Prostate gland (tissue), 2 donors: ENCODE measurements around the gene KLHL26.

Experiments used
- POLR2A ChIP-seq: fragments of 450-650 bp; IDR thresholded peaks from one replicate; pipeline ENCODE4 v1.6.1; 2016; ENCODE audit warnings: antibody characterized with exemption, mild to moderate bottlenecking
- TF ChIP-seq, protein P1 (sequence below), 4 experiments: fragments of 200-600 bp in 2 of 4; fragments of 450-650 bp in 2 of 4; sonication (generic) in 2 of 4; IDR thresholded peaks; 1 replicate in 3 of 4; 2 replicates in 1 of 4; pipeline ENCODE4 v1.5.1; 2016 to 2019; ENCODE audit warnings: antibody characterized with exemption in 4 of 4, mild to moderate bottlenecking in 2 of 4, moderate library complexity in 2 of 4

DNA sequence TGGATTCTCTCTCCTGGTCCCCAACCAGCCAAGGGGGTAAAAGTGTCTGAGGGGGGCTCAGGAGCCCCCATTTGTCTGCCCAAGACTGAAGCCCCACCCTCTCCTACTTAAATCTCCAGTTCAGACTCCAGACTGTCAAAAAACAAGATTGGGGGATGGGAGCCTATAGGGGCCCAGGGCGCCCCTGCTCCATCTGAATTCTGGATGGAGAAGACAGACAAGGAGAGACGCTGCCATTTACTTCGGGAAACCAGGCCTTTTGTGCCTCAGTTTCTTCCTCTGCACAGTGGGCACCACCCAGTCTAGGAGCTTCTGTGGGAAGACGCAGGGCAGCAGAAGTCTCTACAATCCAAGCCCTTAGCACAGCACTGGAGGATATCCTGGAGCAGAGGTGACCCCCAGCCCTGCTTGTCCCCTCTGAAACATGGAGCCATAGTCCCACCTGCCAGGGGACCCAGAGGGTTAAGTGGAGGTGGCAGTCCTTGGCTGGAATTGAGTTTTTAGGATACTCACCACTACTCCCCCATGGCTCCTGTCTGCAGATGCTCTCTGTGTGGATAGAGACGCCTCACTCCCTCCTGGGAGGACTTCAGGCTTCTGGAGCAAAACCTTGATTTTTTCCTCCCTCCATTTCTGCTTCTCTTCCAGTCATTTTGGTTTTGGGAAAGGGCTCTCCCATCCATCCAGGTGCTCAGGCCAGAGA lies 28.6 kb upstream of the KLHL26 start:
- TF ChIP-seq POLR2A: no peak
- TF ChIP-seq, protein P1, sequence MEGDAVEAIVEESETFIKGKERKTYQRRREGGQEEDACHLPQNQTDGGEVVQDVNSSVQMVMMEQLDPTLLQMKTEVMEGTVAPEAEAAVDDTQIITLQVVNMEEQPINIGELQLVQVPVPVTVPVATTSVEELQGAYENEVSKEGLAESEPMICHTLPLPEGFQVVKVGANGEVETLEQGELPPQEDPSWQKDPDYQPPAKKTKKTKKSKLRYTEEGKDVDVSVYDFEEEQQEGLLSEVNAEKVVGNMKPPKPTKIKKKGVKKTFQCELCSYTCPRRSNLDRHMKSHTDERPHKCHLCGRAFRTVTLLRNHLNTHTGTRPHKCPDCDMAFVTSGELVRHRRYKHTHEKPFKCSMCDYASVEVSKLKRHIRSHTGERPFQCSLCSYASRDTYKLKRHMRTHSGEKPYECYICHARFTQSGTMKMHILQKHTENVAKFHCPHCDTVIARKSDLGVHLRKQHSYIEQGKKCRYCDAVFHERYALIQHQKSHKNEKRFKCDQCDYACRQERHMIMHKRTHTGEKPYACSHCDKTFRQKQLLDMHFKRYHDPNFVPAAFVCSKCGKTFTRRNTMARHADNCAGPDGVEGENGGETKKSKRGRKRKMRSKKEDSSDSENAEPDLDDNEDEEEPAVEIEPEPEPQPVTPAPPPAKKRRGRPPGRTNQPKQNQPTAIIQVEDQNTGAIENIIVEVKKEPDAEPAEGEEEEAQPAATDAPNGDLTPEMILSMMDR (IDR thresholded peaks at IDR 0.05): no peak
